H9 (cell line): ENCODE measurements around the gene LARGE1. TPM values are rescaled to one million over a fixed set of nuclear protein-coding genes. Genes with fewer than 3 reads are reported as not detected.

ENCODE experiments used
- DNase-seq: peaks from one replicate; pipeline ENCODE4 v3.0.0-alpha.2; 2017
- H2AFZ ChIP-seq: one replicate; pipeline ENCODE4 v1.6.1; 2013; ENCODE audit warnings: mild to moderate bottlenecking, low read length, control low read depth, moderate library complexity
- H2AK5ac ChIP-seq: 2 replicates; pipeline ENCODE4 v1.6.1; 2013; ENCODE audit warnings: low read length, control low read depth, mixed read lengths; ENCODE audit not compliant: insufficient read length
- H2BK120ac ChIP-seq: one replicate; pipeline ENCODE4 v1.6.1; 2013; ENCODE audit warnings: low read depth, mild to moderate bottlenecking, low read length, control low read depth, inconsistent platforms; ENCODE audit not compliant: poor library complexity, severe bottlenecking
- H2BK12ac ChIP-seq: 2 replicates; pipeline ENCODE4 v1.6.1; 2013; ENCODE audit warnings: low read length, control low read depth, mixed read lengths, low read depth; ENCODE audit not compliant: insufficient read length
- H2BK15ac ChIP-seq: 2 replicates; pipeline ENCODE4 v1.6.1; 2013; ENCODE audit warnings: low read depth, low read length, control low read depth
- H2BK20ac ChIP-seq: one replicate; pipeline ENCODE4 v1.6.1; 2013; ENCODE audit warnings: low read depth, mild to moderate bottlenecking, low read length, control low read depth, inconsistent platforms; ENCODE audit not compliant: poor library complexity, severe bottlenecking
- H2BK5ac ChIP-seq: 2 replicates; pipeline ENCODE4 v1.6.1; 2013; ENCODE audit warnings: low read length, control low read depth, mixed read lengths; ENCODE audit not compliant: insufficient read length
- H3K14ac ChIP-seq: 2 replicates; pipeline ENCODE4 v1.6.1; 2013; ENCODE audit warnings: low read length, control low read depth; ENCODE audit not compliant: insufficient read depth
- H3K18ac ChIP-seq: 2 replicates; pipeline ENCODE4 v1.6.1; 2013; ENCODE audit warnings: low read depth, mild to moderate bottlenecking, mixed read lengths, low read length, control low read depth; ENCODE audit not compliant: insufficient read length
- H3K23ac ChIP-seq: 2 replicates; pipeline ENCODE4 v1.6.1; 2013; ENCODE audit warnings: low read length, control low read depth, mixed read lengths, low read depth; ENCODE audit not compliant: insufficient read length
- H3K23me2 ChIP-seq: 2 replicates; pipeline ENCODE4 v1.6.1; 2013; ENCODE audit warnings: low read depth, mild to moderate bottlenecking, mixed read lengths, low read length, control low read depth; ENCODE audit not compliant: insufficient read length, poor library complexity, severe bottlenecking
- H3K27ac ChIP-seq: 2 replicates; pipeline ENCODE4 v1.5.1; 2013; ENCODE audit warnings: low read length, control low read depth, mixed read lengths, low read depth; ENCODE audit not compliant: insufficient read length
- H3K27me3 ChIP-seq: 2 replicates; pipeline ENCODE4 v1.6.1; 2013; ENCODE audit warnings: low read length, control low read depth, inconsistent platforms; ENCODE audit not compliant: insufficient read depth
- H3K4ac ChIP-seq: 2 replicates; pipeline ENCODE4 v1.6.1; 2013; ENCODE audit warnings: low read depth, mild to moderate bottlenecking, control low read depth, inconsistent platforms, low read length, moderate library complexity
- H3K4me1 ChIP-seq: 2 replicates; pipeline ENCODE4 v1.6.1; 2013; ENCODE audit warnings: low read length, control low read depth, inconsistent platforms; ENCODE audit not compliant: insufficient read depth
- H3K4me2 ChIP-seq: 2 replicates; pipeline ENCODE4 v1.6.1; 2013; ENCODE audit warnings: low read length, control low read depth, mixed read lengths; ENCODE audit not compliant: insufficient read length, insufficient read depth
- H3K56ac ChIP-seq: 2 replicates; pipeline ENCODE4 v1.6.1; 2013; ENCODE audit warnings: low read depth, mild to moderate bottlenecking, mixed read lengths, low read length, control low read depth; ENCODE audit not compliant: insufficient read length
- H3K79me1 ChIP-seq: 2 replicates; pipeline ENCODE4 v1.6.1; 2013; ENCODE audit warnings: low read depth, mild to moderate bottlenecking, moderate library complexity, low read length, control low read depth, inconsistent platforms; ENCODE audit not compliant: insufficient read depth, poor library complexity, severe bottlenecking
- H3K79me2 ChIP-seq: 2 replicates; pipeline ENCODE4 v1.6.1; 2013; ENCODE audit warnings: low read length, control low read depth, inconsistent platforms; ENCODE audit not compliant: insufficient read depth
- H3K9ac ChIP-seq: 2 replicates; pipeline ENCODE4 v1.6.1; 2013; ENCODE audit warnings: low read length, control low read depth, mixed read lengths; ENCODE audit not compliant: insufficient read length; ENCODE audit errors: extremely low read depth
- H3K9me3 ChIP-seq: one replicate; pipeline ENCODE4 v1.6.1; 2013; ENCODE audit warnings: low read depth, low read length, inconsistent platforms; ENCODE audit not compliant: control insufficient read depth
- H3T11ph ChIP-seq: one replicate; pipeline ENCODE4 v1.6.1; 2013; ENCODE audit warnings: mild to moderate bottlenecking, low read length, control low read depth, inconsistent platforms
- H4K20me1 ChIP-seq: one replicate; pipeline ENCODE4 v1.6.1; 2013; ENCODE audit not compliant: control insufficient read depth, insufficient read length, insufficient read depth
- H4K5ac ChIP-seq: 2 replicates; pipeline ENCODE4 v1.6.1; 2013; ENCODE audit warnings: low read depth, mild to moderate bottlenecking, mixed read lengths, low read length, control low read depth; ENCODE audit not compliant: insufficient read length
- H4K8ac ChIP-seq: replicated peaks from 2 replicates; pipeline ENCODE4 v1.6.1; 2013; ENCODE audit warnings: low read length, control low read depth, mixed read lengths, low read depth; ENCODE audit not compliant: insufficient read length
- H4K91ac ChIP-seq: 2 replicates; pipeline ENCODE4 v1.6.1; 2013; ENCODE audit warnings: low read depth, mild to moderate bottlenecking, moderate library complexity, mixed read lengths, low read length, control low read depth; ENCODE audit not compliant: insufficient read length
- H3K27ac Mint-ChIP-seq, 3 experiments: 2 replicates in 2 of 3; 3 replicates in 1 of 3; pipeline ENCODE4 v1.8.0; 2020 to 2021; ENCODE audit warnings: mixed read lengths in 3 of 3, mild to moderate bottlenecking in 1 of 3, moderate library complexity in 1 of 3
- H3K27me3 Mint-ChIP-seq: 2 replicates; pipeline ENCODE4 v1.8.0; 2021; ENCODE audit warnings: low read depth, mild to moderate bottlenecking, moderate library complexity, mixed read lengths
- H3K36me3 Mint-ChIP-seq, 3 experiments: 2 replicates in 2 of 3; 3 replicates in 1 of 3; pipeline ENCODE4 v1.8.0; 2020 to 2021; ENCODE audit warnings: low read depth in 3 of 3, mixed read lengths in 3 of 3; ENCODE audit not compliant: insufficient read depth in 1 of 3
- H3K4me1 Mint-ChIP-seq, 2 experiments: 2 replicates each; pipeline ENCODE4 v1.8.0; 2020; ENCODE audit warnings: mixed read lengths in 2 of 2
- H3K4me3 Mint-ChIP-seq, 2 experiments: 2 replicates in 1 of 2; 3 replicates in 1 of 2; pipeline ENCODE4 v1.8.0; 2020 to 2021; ENCODE audit warnings: mild to moderate bottlenecking in 2 of 2, mixed read lengths in 2 of 2, moderate library complexity in 1 of 2
- H3K9me3 Mint-ChIP-seq, 2 experiments: 2 replicates in 1 of 2; 3 replicates in 1 of 2; pipeline ENCODE4 v1.8.0; 2020; ENCODE audit warnings: mild to moderate bottlenecking in 2 of 2, mixed read lengths in 2 of 2, moderate library complexity in 1 of 2
- CTCF ChIP-seq: fragments of 200-600 bp; sonication (generic); conservative IDR thresholded peaks from 3 replicates; pipeline ENCODE4 v1.8.0; 2021; ENCODE audit warnings: antibody characterized with exemption, mild to moderate bottlenecking
- WGBS: extraction: QIAGEN DNeasy Blood & Tissue Kit; methylation state at CpG from one replicate; pipeline ENCODE4 v1.1.7; 2013; ENCODE audit warnings: missing lambda C conversion rate, low lambda C conversion rate, mixed read lengths; ENCODE audit not compliant: insufficient read length; ENCODE audit errors: extremely low coverage; 5-methylcytosine and 5-hydroxymethylcytosine counted together
- total RNA-seq: library from RNA; stranded (reverse); gene quantifications from 2 replicates; pipeline ENCODE4 v1.2.1, GENCODE V29; 2021

The LARGE1 gene
- total RNA-seq, 1 experiment from 2014 or later, result 43.5 TPM

GRCh38 chr22:33605221-33605620 lies 315.1 kb downstream of the LARGE1 start:
- no peaks in the 10 kb centered on the region for H3K79me1 ChIP-seq
- no peak overlapping the region for H4K5ac ChIP-seq
- H4K20me1 ChIP-seq, result no peaks in the 10 kb centered on the region
- H3K27me3 ChIP-seq, result no peaks in the 10 kb centered on the region
- no peak overlapping the region for H3K27ac ChIP-seq
- H3K14ac ChIP-seq, result no peak overlapping the region
- H3K4me1 ChIP-seq, result no peaks in the 10 kb centered on the region
- H3K23me2 ChIP-seq, result no peaks in the 10 kb centered on the region
- no peak for DNase-seq
- H2BK20ac ChIP-seq, result no peak overlapping the region
- Mint-ChIP-seq H3K4me1 (peaks cover 7 to 10% of the 10 kb centered on the region in 2 experiments), H3K4me3 (no peak overlapping the region), H3K36me3 (peaks cover 9 to 19% (median 11%) of the 10 kb centered on the region in 3 experiments), H3K27me3 (peaks cover 13% of the 10 kb centered on the region), H3K9me3 (peaks cover 1% of the 10 kb centered on the region in 2 experiments; a peak in 4 of 5 replicates), H3K27ac (no peak overlapping the region)
- H2AK5ac ChIP-seq, result no peak overlapping the region
- no peak overlapping the region for H3K4me2 ChIP-seq
- no peak overlapping the region for H3K9ac ChIP-seq
- no peak overlapping the region for H2BK12ac ChIP-seq
- H2BK120ac ChIP-seq, result no peak overlapping the region
- 0 out of 2 replicates have a peak, but pooled peaks cover 1% of the 10 kb centered on the region for H3K79me2 ChIP-seq
- no peak overlapping the region for H3K56ac ChIP-seq
- H2BK15ac ChIP-seq, result no peak overlapping the region
- H3K18ac ChIP-seq, result no peak overlapping the region
- WGBS, result no CpG with 5 or more reads among the region's 6 CpGs
- H3K4ac ChIP-seq, result no peak overlapping the region
- H2BK5ac ChIP-seq, result no peak overlapping the region
- H3K23ac ChIP-seq, result no peak overlapping the region
- TF ChIP-seq CTCF, result no peak
- no peaks in the 10 kb centered on the region for H3K9me3 ChIP-seq
- H4K8ac ChIP-seq, result no peak overlapping the region
- no peak overlapping the region for H3T11ph ChIP-seq
- H2AFZ ChIP-seq, result no peak overlapping the region
- no peak overlapping the region for H4K91ac ChIP-seq
